AG04450 (cell line): ENCODE data around the gene OR10A5. TPM values are rescaled to one million over a fixed set of nuclear protein-coding genes. Genes with fewer than 3 reads are reported as not detected.
"Not testable (repeated sequence)": the region's sequence is repeated elsewhere in the genome, so short reads cannot be mapped to it uniquely, and the experiment has no call there.

Experiments
- CTCF ChIA-PET: fragments of 300-600, 350-600 bp; formaldehyde crosslinking; extraction: SDS; loops from one replicate; lab custom pipeline; 2022; ENCODE audit warnings: antibody characterized with exemption, inconsistent platforms; lab: Charles Lee
- POLR2A ChIA-PET: fragments of 350-600 bp; formaldehyde crosslinking; extraction: SDS; loops from one replicate; lab custom pipeline; 2021; ENCODE audit warnings: antibody characterized with exemption, inconsistent platforms; lab: Yijun Ruan, JAX
- DNase-seq: peaks from one replicate; pipeline ENCODE4 v3.0.0-alpha.2; 2011; ENCODE audit warnings: low read depth, low spot score
- H3K27ac ChIP-seq: one replicate; pipeline ENCODE4 v1.5.1; 2012; ENCODE audit warnings: low read depth, low read length, control low read depth
- H3K27me3 ChIP-seq: one replicate; pipeline ENCODE4 v1.6.0; 2012; ENCODE audit warnings: low read length; ENCODE audit not compliant: control insufficient read depth, insufficient read depth
- H3K4me3 ChIP-seq: 2 replicates; pipeline ENCODE4 v1.5.1; 2011; ENCODE audit warnings: mild to moderate bottlenecking, low read depth, low read length, control low read depth
- H3K9me3 ChIP-seq: 2 replicates; pipeline ENCODE4 v1.5.1; 2012; ENCODE audit warnings: low read length; ENCODE audit not compliant: control insufficient read depth, insufficient read depth
- polyA plus RNA-seq: library from polyadenylated mRNA; depleted of rRNA; stranded (reverse); fragments of >200 nt; gene quantifications from 2 replicates; pipeline ENCODE4 v1.2.3, GENCODE V29; 2011
- TF ChIP-seq, protein P1 (sequence below): IDR thresholded peaks from 2 replicates; pipeline ENCODE4 v1.5.1; 2011; ENCODE audit warnings: low read depth, low read length, control low read depth, inconsistent platforms

OR10A5 gene
- polyA plus RNA-seq, 1 experiment = not detected

DNA sequence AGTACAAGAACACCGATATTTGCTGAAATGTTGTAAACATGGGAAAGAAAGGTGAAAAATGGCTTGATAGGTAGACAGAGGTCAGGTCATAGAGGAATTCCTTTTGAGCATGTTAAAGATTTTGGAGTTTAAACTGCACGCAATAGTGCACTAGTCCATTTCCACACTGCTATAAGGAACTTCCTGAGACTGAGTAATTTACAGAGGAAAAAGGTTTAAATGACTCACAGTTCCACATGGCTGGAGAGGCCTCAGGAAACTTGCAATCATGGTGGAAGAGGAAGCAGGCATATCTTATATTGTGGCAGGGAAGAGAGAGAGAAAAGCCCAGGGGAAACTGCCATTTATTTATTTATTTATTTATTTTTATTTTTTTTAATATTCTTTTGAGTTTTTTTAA is 5.0 kb downstream of the OR10A5 start:
- ChIA-PET POLR2A (no interaction called here), CTCF (no interaction called here)
- H3K9me3 ChIP-seq = no peaks in the 10 kb centered on the region
- TF ChIP-seq, protein P1, sequence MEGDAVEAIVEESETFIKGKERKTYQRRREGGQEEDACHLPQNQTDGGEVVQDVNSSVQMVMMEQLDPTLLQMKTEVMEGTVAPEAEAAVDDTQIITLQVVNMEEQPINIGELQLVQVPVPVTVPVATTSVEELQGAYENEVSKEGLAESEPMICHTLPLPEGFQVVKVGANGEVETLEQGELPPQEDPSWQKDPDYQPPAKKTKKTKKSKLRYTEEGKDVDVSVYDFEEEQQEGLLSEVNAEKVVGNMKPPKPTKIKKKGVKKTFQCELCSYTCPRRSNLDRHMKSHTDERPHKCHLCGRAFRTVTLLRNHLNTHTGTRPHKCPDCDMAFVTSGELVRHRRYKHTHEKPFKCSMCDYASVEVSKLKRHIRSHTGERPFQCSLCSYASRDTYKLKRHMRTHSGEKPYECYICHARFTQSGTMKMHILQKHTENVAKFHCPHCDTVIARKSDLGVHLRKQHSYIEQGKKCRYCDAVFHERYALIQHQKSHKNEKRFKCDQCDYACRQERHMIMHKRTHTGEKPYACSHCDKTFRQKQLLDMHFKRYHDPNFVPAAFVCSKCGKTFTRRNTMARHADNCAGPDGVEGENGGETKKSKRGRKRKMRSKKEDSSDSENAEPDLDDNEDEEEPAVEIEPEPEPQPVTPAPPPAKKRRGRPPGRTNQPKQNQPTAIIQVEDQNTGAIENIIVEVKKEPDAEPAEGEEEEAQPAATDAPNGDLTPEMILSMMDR = no peak
- DNase-seq = no peak
- H3K4me3 ChIP-seq = no peak overlapping the region
- H3K27me3 ChIP-seq = no peaks in the 10 kb centered on the region
- H3K27ac ChIP-seq = no peak overlapping the region

DNA sequence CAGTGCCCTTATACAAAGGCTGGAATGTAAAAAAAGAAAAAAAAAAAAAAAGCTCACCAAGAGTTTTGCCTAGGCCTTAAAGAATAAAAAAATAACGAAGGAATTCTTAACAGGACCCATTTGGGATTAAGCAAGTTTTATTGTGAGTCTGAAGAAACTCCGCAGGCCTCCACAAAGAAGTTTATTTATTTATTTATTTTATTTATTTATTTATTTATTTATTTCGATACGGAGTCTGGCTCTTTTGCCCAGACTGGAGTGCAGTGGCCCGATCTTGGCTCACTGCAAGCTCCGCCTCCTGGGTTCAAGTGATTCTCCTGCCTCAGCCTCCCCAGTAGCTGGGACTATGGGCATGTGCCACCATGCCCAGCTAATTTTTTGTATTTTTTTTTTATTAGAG is 9.3 kb downstream of the OR10A5 start:
- H3K4me3 ChIP-seq, H3K27me3 ChIP-seq, POLR2A ChIA-PET, H3K27ac ChIP-seq, H3K9me3 ChIP-seq, DNase-seq: not testable (repeated sequence)
- CTCF ChIA-PET = interaction anchor here (2.4 kb wide), 1 partner anchor 42 kb away, joined by 8 read pairs; no protein-coding TSS in a partner anchor

DNA sequence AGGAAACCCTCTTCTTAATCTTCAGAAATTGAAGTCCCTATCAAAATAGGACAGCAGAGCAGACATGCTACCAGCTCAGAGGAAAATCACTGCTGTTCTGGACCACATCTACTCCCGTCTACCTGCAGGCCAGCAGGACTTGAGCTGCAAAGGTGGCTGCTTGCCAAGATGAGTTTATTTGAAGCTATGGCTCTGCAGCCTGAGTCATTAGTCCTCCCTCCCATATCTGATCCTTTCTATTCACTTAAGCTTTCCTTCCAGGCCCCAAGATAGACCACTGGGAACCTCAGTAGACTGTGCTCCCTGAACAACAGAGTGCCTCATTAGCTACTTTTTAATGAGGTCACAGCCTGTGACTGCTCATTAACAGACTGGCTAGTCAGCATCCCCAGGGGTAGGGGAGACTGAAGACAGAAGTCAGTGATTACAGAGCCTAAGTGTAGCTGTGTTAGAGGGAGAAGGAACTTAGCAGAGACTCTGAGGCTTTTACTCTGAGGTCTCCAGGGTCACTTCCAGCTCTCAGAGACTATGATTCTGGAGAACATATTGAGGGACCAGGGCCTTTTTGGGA is 10.6 kb downstream of the OR10A5 start:
- DNase-seq = no peak
- Histone ChIP-seq H3K4me3 (no peak overlapping the region), H3K9me3 (no peaks in the 10 kb centered on the region), H3K27ac (no peak overlapping the region), H3K27me3 (no peaks in the 10 kb centered on the region)
- ChIA-PET POLR2A (interaction anchor here (0.6 kb wide), 1 partner anchor 74 kb away, joined by 7 read pairs; no protein-coding TSS in a partner anchor), CTCF (interaction anchor here (0.8 kb wide), 1 partner anchor 44 kb away, joined by 3 read pairs; no protein-coding TSS in a partner anchor)
- TF ChIP-seq, protein P1 = no peak

DNA sequence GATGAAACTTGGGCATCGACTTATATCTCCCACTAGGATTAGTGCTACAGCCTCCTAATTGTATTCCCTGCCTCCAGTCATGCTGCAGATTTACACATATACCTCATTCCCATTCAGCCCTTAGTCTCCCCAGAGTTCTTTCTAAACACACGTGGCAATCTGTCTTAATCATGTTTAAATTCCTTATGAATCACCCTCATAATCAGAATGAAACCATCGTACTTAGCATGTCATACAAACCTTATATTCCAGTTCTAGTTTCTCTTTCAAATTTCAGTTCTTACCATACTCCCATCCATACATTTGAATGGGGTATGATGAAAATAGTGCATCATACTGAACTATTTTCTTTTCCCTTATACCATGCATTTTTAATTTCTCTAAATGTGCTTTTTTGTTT is 11.4 kb downstream of the OR10A5 start:
- H3K9me3 ChIP-seq = no peaks in the 10 kb centered on the region
- H3K27me3 ChIP-seq = no peaks in the 10 kb centered on the region
- no peak overlapping the region for H3K4me3 ChIP-seq
- ChIA-PET CTCF (interaction anchor here (0.8 kb wide), 1 partner anchor 45 kb away, joined by 3 read pairs; no protein-coding TSS in a partner anchor), POLR2A (no interaction called here)
- no peak overlapping the region for H3K27ac ChIP-seq
- DNase-seq = no peak
- TF ChIP-seq, protein P1 = no peak

DNA sequence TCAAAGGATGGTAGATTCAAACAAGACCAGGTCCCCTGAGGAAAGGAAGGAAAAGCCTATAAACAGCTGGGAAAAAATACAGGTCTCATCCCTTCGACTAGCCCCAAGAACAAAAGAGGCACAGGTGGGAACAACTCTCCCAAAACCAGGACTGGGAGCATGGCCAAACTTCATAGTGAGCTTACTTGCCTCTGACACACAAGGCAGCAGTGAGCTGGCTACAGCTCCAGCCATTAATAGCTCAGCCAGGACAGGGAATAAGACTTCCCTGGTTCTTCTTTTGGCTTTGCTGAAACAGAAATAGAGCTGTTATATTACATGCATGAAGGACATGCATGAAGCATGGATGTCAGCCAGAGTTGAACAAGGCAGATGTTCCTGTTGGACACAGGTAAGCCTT is 17.5 kb downstream of the OR10A5 start, which contains the start of gene OR10A2:
Gene OR10A2, plus strand, starts transcription at position 97 of the 400 bp plus-strand sequence. CDS start 6,698 bp downstream, outside the sequence.
- DNase-seq = no peak
- Histone ChIP-seq H3K27me3 (no peaks in the 10 kb centered on the region), H3K9me3 (no peaks in the 10 kb centered on the region), H3K4me3 (no peak within 1 kb of the TSS), H3K27ac (no peak within 1 kb of the TSS)
- CTCF ChIA-PET = interaction anchor here (0.6 to 4.1 kb wide), 2 partner anchors 51 to 125 kb away, joined by 5 to 25 read pairs; no protein-coding TSS in a partner anchor
- POLR2A ChIA-PET = no interaction called here
- TF ChIP-seq, protein P1 = no peak
